Measurements from ENCODE around the gene GRIN1. TPM values are rescaled to one million over a fixed set of nuclear protein-coding genes. Genes with fewer than 3 reads are reported as not detected.

GRIN1 gene
- total and polyA plus RNA-seq, 2 of the 8 experiments (the other 6 are each of a cell fraction or from before 2014, with no cell fraction given): 0.48 to 2.1 TPM

DNA sequence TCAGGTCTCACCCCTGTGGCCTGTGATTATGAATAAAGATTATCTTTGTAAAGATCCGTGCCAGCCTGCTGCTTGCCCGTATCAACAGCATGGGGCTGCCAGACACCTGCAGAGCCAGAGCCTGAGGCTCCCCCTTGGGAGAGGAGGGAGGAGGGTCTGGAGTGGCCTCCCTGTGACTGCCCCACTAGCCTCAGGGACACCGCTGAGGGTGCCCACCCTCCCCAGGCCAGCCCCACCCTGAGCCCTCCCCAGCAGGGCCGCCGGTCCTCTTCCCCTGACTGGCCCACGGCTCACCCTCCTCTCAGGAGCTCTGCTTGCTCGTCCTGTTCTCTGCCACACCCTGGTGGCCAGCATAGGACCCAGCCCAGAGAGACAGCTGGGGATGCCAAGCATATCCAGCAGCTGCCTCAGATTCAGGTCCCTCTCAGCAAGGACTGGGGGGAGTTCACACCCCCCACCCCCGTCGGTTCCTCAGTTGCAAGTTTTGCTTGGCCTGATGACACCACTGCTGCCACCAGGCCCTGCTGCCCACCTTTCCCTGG is 51.4 kb downstream of the GRIN1 start:
- H3K4me2 ChIP-seq (ENCODE audit: insufficient read depth in 1 of 2, low read depth in 2 of 2, low read length in 2 of 2): no peak overlapping the region; a peak in 1 of 4 replicates

More for the DNA sequence above, 51.4 kb downstream of the GRIN1 start:
- Histone ChIP-seq H3K4ac (replicated peaks; ENCODE audit: insufficient read length, low read depth, low read length) (no peak overlapping the region), H3K9ac (replicated peaks in 1 of 4; ENCODE audit: extremely low read depth in 1 of 4, low read depth in 3 of 4, low read length in 3 of 4) (no peak overlapping the region), H2AK5ac (ENCODE audit: low read depth, low read length) (no peak overlapping the region), H4K20me1 (replicated peaks in 1 of 2; ENCODE audit: control insufficient read depth in 1 of 2, insufficient read depth in 2 of 2, low read length in 2 of 2) (peaks cover 15 to 33% of the 10 kb centered on the region in 2 experiments), H3K23ac (ENCODE audit: insufficient read length) (no peak overlapping the region), H3K79me1 (ENCODE audit: low read depth, low read length) (peaks cover 11% of the 10 kb centered on the region), H3K4me1 (replicated peaks in 1 of 4; ENCODE audit: control insufficient read depth in 3 of 4, insufficient read depth in 4 of 4, low read length in 3 of 4) (peaks cover 0 to 30% (median 10%) of the 10 kb centered on the region in 4 experiments; a peak in 6 of 7 replicates), H4K8ac (ENCODE audit: extremely low read depth, insufficient read depth, low read length) (0 out of 2 replicates have a peak overlapping the region, but pooled peaks have one; percentile 71), H3K56ac (replicated peaks; ENCODE audit: insufficient read length, low read depth, low read length) (no peak overlapping the region), H3K9me3 (ENCODE audit: insufficient read depth in 2 of 2, low read depth in 1 of 2, low read length in 1 of 2) (no peaks in the 10 kb centered on the region), H2BK12ac (ENCODE audit: low read depth, low read length) (no peak overlapping the region), H2BK20ac (ENCODE audit: low read length) (no peak overlapping the region), H3K27ac (ENCODE audit: low read depth, low read length) (no peak overlapping the region), H3K23me2 (ENCODE audit: low read depth, low read length) (peaks cover 8% of the 10 kb centered on the region; the same call in 1 of the 2 replicates), H3K14ac (ENCODE audit: insufficient read length) (no peak overlapping the region), H4K5ac (ENCODE audit: insufficient read length, low read depth, low read length) (no peak overlapping the region), H2BK5ac (ENCODE audit: low read depth, low read length) (no peak overlapping the region), H3K4me3 (ENCODE audit: extremely low read depth in 1 of 4, insufficient read depth in 2 of 4, low read depth in 3 of 4, low read length in 4 of 4) (no peak overlapping the region), H2BK120ac (replicated peaks; ENCODE audit: low read depth, low read length) (no peak overlapping the region), H2BK15ac (ENCODE audit: low read length) (no peak overlapping the region), H3K18ac (ENCODE audit: extremely low read depth, low read length) (no peak overlapping the region), H3K36me3 (ENCODE audit: control insufficient read depth in 2 of 4, insufficient read depth in 4 of 4, low read length in 3 of 4) (peaks cover 0 to 4% (median 1%) of the 10 kb centered on the region in 4 experiments; a peak in 2 of 8 replicates), H2AFZ (ENCODE audit: low read length) (no peak overlapping the region), H4K91ac (replicated peaks; ENCODE audit: insufficient read length, low read length) (no peak overlapping the region), H3K27me3 (replicated peaks in 1 of 4; ENCODE audit: control insufficient read depth in 3 of 4, extremely low read depth in 1 of 4, insufficient read depth in 3 of 4, low read length in 3 of 4) (no peaks in the 10 kb centered on the region; a peak in 1 of 7 replicates), H3K79me2 (ENCODE audit: control insufficient read depth in 1 of 2, insufficient read depth in 2 of 2, low read length in 2 of 2) (peaks cover 0 to 34% of the 10 kb centered on the region in 2 experiments; a peak in 2 of 4 replicates)
- ChIA-PET CTCF (ENCODE audit: partially characterized antibody) (interaction anchor here (0.7 to 14.0 kb wide), 13 partner anchors 8 to 150 kb away, joined by 3 to 204 read pairs (median 5); partner anchors contain the start of genes CYSRT1, LRRC26, NDOR1 and NELFB), POLR2A (ENCODE audit: partially characterized antibody) (interaction anchor here (0.6 to 11.0 kb wide), 10 partner anchors 9 to 50 kb away, joined by 3 to 107 read pairs (median 16); partner anchors contain the start of genes CYSRT1, NDOR1, RNF224 and TMEM203)
- WGBS, 2 experiments (ENCODE audit: extremely low coverage in 1 of 2, insufficient coverage in 1 of 2, insufficient read length in 1 of 2, insufficient replicate concordance in 2 of 2, low coverage in 1 of 2, low lambda C conversion rate in 2 of 2, missing lambda C conversion rate in 1 of 2): 84% methylated on average over 5 of the region's 9 CpGs; no CpG with 5 or more reads in 1 of the 2 experiments
- FAIRE-seq: no peak
- DNase-seq (ENCODE audit: low read depth in 1 of 2, low spot score in 2 of 2): no peak
- TF ChIP-seq, protein P1, sequence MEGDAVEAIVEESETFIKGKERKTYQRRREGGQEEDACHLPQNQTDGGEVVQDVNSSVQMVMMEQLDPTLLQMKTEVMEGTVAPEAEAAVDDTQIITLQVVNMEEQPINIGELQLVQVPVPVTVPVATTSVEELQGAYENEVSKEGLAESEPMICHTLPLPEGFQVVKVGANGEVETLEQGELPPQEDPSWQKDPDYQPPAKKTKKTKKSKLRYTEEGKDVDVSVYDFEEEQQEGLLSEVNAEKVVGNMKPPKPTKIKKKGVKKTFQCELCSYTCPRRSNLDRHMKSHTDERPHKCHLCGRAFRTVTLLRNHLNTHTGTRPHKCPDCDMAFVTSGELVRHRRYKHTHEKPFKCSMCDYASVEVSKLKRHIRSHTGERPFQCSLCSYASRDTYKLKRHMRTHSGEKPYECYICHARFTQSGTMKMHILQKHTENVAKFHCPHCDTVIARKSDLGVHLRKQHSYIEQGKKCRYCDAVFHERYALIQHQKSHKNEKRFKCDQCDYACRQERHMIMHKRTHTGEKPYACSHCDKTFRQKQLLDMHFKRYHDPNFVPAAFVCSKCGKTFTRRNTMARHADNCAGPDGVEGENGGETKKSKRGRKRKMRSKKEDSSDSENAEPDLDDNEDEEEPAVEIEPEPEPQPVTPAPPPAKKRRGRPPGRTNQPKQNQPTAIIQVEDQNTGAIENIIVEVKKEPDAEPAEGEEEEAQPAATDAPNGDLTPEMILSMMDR (IDR thresholded peaks at IDR 0.05; ENCODE audit: control extremely low read depth in 1 of 3, insufficient read depth in 1 of 3, low read depth in 1 of 3, low read length in 3 of 3): no peak; a peak in 1 of 4 replicates
- TF ChIP-seq RXRA (IDR thresholded peaks at IDR 0.05; ENCODE audit: insufficient read depth, low read depth, low read length): no peak
- TF ChIP-seq TAF1 (IDR thresholded peaks at IDR 0.05; ENCODE audit: low read depth, low read length): no peak
- TF ChIP-seq SIRT6 (IDR thresholded peaks at IDR 0.05; ENCODE audit: low read length): no peak
- no peak for TF ChIP-seq SIN3A (conservative IDR thresholded peaks at IDR 0.05 in 1 of 2, IDR thresholded peaks at IDR 0.05 in 1 of 2; ENCODE audit: low read depth in 1 of 2, low read length in 2 of 2)
- no peak for TF ChIP-seq SP2 (IDR thresholded peaks at IDR 0.05; ENCODE audit: low read length)
- TF ChIP-seq POLR2A (IDR thresholded peaks at IDR 0.05; ENCODE audit: control extremely low read depth in 1 of 2, low read depth in 2 of 2, low read length in 2 of 2): no peak

Data from H1 (cell line).